Medulla oblongata (tissue), 1 donor: ENCODE data around the gene UNC13A.

Source experiments
- DNase-seq: peaks from one replicate; pipeline ENCODE4 v3.0.0-alpha.2; 2015; ENCODE audit errors: extremely low spot score

The UNC13A gene

GRCh38 chr19:17706750-17707181 lies 18.6 kb upstream of the UNC13A start:
- peak; percentile 18 for DNase-seq

- peak; percentile 63 for DNase-seq
These were observed 15.8 kb upstream of the UNC13A start for GRCh38 chr19:17703824-17704463.

GRCh38 chr19:17695198-17695597 lies 7.0 kb upstream of the UNC13A start:
- no peak for DNase-seq

GRCh38 chr19:17692566-17692965 lies 4.4 kb upstream of the UNC13A start:
- no peak for DNase-seq

- DNase-seq, result no peak
These were observed 870 bp upstream of the UNC13A start for GRCh38 chr19:17688853-17689595.

- DNase-seq, result no peak
These were observed 855 bp downstream of the UNC13A start for GRCh38 chr19:17687141-17687856.

GRCh38 chr19:17686592-17687024 lies 1.5 kb downstream of the UNC13A start:
- DNase-seq, result no peak

GRCh38 chr19:17686023-17686521 lies 2.1 kb downstream of the UNC13A start:
- DNase-seq, result no peak

GRCh38 chr19:17685451-17686022 lies 2.6 kb downstream of the UNC13A start:
- DNase-seq, result no peak

- DNase-seq, result no peak
These were observed 3.9 kb downstream of the UNC13A start for GRCh38 chr19:17684256-17684655.

GRCh38 chr19:17683078-17683477 lies 5.1 kb downstream of the UNC13A start:
- no peak for DNase-seq

- DNase-seq, result no peak
These were observed 5.9 kb downstream of the UNC13A start for GRCh38 chr19:17682273-17682672.

- DNase-seq, result no peak
These were observed 6.5 kb downstream of the UNC13A start for GRCh38 chr19:17681505-17682125.

- DNase-seq, result peak; percentile 23
These were observed 7.9 kb downstream of the UNC13A start for GRCh38 chr19:17680230-17680722.

GRCh38 chr19:17679526-17680229 lies 8.5 kb downstream of the UNC13A start:
- no peak for DNase-seq

- no peak for DNase-seq
These were observed 9.3 kb downstream of the UNC13A start for GRCh38 chr19:17678836-17679235.

- no peak for DNase-seq
These were observed 11.2 kb downstream of the UNC13A start for GRCh38 chr19:17677002-17677401.

- no peak for DNase-seq
These were observed 11.9 kb downstream of the UNC13A start for GRCh38 chr19:17676295-17676694.

GRCh38 chr19:17673937-17674799 lies 14.0 kb downstream of the UNC13A start:
- DNase-seq, result no peak

- no peak for DNase-seq
These were observed 16.2 kb downstream of the UNC13A start for GRCh38 chr19:17671906-17672305.
